Neural cell (in vitro differentiated cells): ENCODE data around the gene ESPL1.

Experiments
- EP300 ChIP-seq: fragments of 450-650 bp; conservative IDR thresholded peaks from 2 replicates; pipeline ENCODE4 v1.6.1; 2014; ENCODE audit warnings: antibody characterized with exemption, mild to moderate bottlenecking, moderate library complexity; ENCODE audit not compliant: poor library complexity, severe bottlenecking
- EZH2 ChIP-seq: fragments of 200-600, 300-800 bp; shearing (Covaris generic), sonication (generic); IDR thresholded peaks from 2 replicates; pipeline ENCODE4 v1.6.1; 2014; ENCODE audit warnings: antibody characterized with exemption, low read length, borderline replicate concordance, mild to moderate bottlenecking; ENCODE audit not compliant: insufficient read depth, poor library complexity, severe bottlenecking
- RAD21 ChIP-seq: fragments of 450-650 bp; conservative IDR thresholded peaks from 2 replicates; pipeline ENCODE4 v1.6.1; 2014; ENCODE audit warnings: antibody characterized with exemption, mild to moderate bottlenecking, moderate library complexity
- TF ChIP-seq, protein P1 (sequence below): fragments of 450-650 bp; IDR thresholded peaks from 2 replicates; pipeline ENCODE4 v1.5.1; 2014; ENCODE audit warnings: antibody characterized with exemption, mild to moderate bottlenecking, moderate library complexity; ENCODE audit not compliant: poor library complexity, severe bottlenecking

- TF ChIP-seq, protein P1, sequence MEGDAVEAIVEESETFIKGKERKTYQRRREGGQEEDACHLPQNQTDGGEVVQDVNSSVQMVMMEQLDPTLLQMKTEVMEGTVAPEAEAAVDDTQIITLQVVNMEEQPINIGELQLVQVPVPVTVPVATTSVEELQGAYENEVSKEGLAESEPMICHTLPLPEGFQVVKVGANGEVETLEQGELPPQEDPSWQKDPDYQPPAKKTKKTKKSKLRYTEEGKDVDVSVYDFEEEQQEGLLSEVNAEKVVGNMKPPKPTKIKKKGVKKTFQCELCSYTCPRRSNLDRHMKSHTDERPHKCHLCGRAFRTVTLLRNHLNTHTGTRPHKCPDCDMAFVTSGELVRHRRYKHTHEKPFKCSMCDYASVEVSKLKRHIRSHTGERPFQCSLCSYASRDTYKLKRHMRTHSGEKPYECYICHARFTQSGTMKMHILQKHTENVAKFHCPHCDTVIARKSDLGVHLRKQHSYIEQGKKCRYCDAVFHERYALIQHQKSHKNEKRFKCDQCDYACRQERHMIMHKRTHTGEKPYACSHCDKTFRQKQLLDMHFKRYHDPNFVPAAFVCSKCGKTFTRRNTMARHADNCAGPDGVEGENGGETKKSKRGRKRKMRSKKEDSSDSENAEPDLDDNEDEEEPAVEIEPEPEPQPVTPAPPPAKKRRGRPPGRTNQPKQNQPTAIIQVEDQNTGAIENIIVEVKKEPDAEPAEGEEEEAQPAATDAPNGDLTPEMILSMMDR, result no peak
- TF ChIP-seq EZH2 (no peak), RAD21 (no peak), EP300 (no peak)
Observed at GRCh38 chr12:53302903-53303302, 34.8 kb downstream of the ESPL1 start.
